ENCODE data around the gene PLA2G7. TPM values are rescaled to one million over a fixed set of nuclear protein-coding genes. Genes with fewer than 3 reads are reported as not detected.

Gene PLA2G7
- total and polyA plus RNA-seq, 2 of the 4 experiments (the other 2 are of a cell fraction) = not detected

DNA sequence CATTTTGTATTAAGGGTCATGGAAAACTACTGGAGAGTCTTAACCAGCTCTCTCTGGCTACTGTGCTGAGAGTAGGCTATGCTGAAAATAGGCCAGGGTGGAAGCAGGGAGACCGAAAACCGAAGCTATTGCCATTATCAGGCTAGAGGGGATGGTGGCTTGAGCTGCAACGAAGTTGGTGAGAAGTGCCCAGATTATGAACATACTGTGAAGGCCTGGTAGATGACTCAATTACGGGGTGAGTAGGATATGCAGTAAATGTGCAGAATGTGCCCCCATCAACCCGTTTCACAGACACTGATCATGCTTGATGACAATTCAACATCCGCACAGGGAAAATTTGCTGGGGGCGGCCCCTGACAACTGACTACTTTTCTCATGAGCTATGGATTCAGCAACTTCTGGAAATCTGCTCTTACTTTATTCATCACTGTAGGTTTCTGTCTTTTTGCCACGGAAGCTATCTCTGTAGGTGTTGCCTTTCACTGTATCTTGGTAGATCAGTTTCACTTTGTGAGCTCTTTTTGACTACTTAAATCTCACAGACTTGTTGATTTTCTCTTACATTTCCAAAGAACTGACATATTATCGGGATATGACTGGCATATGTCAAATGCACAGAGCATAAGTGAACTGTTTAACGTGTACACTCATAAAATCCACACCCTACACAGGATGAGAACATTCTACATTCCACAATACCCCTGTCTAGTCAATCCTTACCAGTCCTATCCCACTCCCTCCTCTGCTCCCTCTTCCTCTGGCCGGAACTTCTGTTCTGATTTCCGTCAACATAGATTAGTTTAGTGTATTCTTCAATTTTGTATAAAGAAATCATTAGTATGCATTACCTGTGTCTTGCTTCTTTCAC, 42.5 kb upstream of the PLA2G7 start (continued):
- no peak for TF ChIP-seq CHD1 (IDR thresholded peaks at IDR 0.05; ENCODE audit: low read depth, low read length)

DNA sequence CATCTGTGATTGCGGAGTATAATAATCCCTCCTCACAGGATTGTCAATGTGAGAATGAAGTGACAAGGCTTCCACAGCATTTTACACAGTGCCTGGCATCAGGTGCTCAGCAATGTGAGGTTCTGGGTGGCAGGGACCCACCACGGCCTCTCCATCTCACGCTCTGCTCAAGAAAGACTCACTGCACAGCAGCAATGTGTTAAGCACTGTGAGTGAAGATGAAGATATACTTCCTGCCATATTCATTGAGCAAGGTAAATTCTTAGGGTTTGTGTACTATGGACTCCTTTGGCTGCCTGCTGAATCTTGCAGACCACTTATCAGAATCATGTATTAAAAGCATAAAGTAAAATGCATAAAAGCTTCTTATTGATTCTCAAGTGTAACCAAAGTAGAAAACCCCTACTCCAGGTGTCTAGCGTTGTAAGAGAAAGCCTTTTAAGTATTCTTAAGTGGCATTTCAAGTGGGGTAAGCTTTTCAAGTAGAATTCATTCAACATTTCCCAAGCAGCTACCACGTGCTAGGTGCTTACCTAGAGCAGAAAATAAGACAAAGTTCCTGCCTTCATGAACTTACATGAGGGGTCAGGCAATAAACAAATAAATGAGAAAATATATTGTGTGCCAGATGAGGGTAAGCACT, 41.0 kb upstream of the PLA2G7 start:
- H3K9me3 ChIP-seq (ENCODE audit: control insufficient read depth, insufficient read depth, low read length) = no peaks in the 10 kb centered on the region
- no peak overlapping the region for H3K9ac ChIP-seq (ENCODE audit: low read depth, low read length)
- no peak overlapping the region for H2BK120ac ChIP-seq (ENCODE audit: low read depth, low read length)
- H3K23ac ChIP-seq (ENCODE audit: low read depth, low read length) = no peak overlapping the region
- no peak overlapping the region for H2BK20ac ChIP-seq (ENCODE audit: low read depth, low read length)
- intact Hi-C loops (cut with micrococcal nuclease) (no loop called here), dilution Hi-C loops (cut with HindIII; ENCODE audit: low sequenced_read_pairs, unreplicated experiment) (no loop called here), in situ Hi-C loops (cut with MboI; ENCODE audit: low sequenced_read_pairs) (loop anchor here (25.0 kb wide), 1 partner anchor 364 kb away; no protein-coding TSS in a partner anchor)
- H4K20me1 ChIP-seq (ENCODE audit: insufficient read depth, low read length) = no peaks in the 10 kb centered on the region
- H3K4me1 ChIP-seq (ENCODE audit: control insufficient read depth, insufficient read depth, low read length) = no peaks in the 10 kb centered on the region
- POLR2A ChIA-PET (ENCODE audit: unreplicated experiment) = no interaction called here
- DNase-seq = no peak
- H3K27ac ChIP-seq (ENCODE audit: insufficient read depth, low read length) = no peak overlapping the region
- no peaks in the 10 kb centered on the region for H3K9me1 ChIP-seq (ENCODE audit: insufficient read depth, low read length)
- no peak overlapping the region for H2BK5ac ChIP-seq (ENCODE audit: low read depth, low read length, poor library complexity, severe bottlenecking)
- H4K91ac ChIP-seq (ENCODE audit: insufficient read depth, low read depth, low read length) = no peak overlapping the region
- H4K5ac ChIP-seq (ENCODE audit: low read depth, low read length) = no peak overlapping the region
- no peaks in the 10 kb centered on the region for H3K27me3 ChIP-seq (ENCODE audit: control insufficient read depth, insufficient read depth, low read length)
- H3K4me3 ChIP-seq (ENCODE audit: insufficient read depth, low read depth, low read length) = no peak overlapping the region
- no peak overlapping the region for H3K14ac ChIP-seq (replicated peaks; ENCODE audit: low read depth, low read length)
- no peak overlapping the region for H4K8ac ChIP-seq (ENCODE audit: low read depth in 2 of 2, low read length in 2 of 2)
- BruUV-seq (replicated peaks) = no TSS peak
- no peak overlapping the region for H3K4me2 ChIP-seq (ENCODE audit: low read depth, low read length)
- H3K18ac ChIP-seq (ENCODE audit: low read depth, low read length) = no peak overlapping the region
- H2AK5ac ChIP-seq (ENCODE audit: low read depth, low read length) = no peak overlapping the region
- WGBS, 2 experiments (ENCODE audit: extremely low coverage in 2 of 2, insufficient read length in 1 of 2) = no CpG with 5 or more reads among the region's 5 CpGs
- H2AFZ ChIP-seq (replicated peaks; ENCODE audit: low read length, poor library complexity) = no peak overlapping the region
- no peaks in the 10 kb centered on the region for H3K79me1 ChIP-seq (ENCODE audit: low read depth in 1 of 2, low read length in 2 of 2)
- no peak overlapping the region for H3K4ac ChIP-seq (ENCODE audit: low read depth, low read length)
- H2BK15ac ChIP-seq (ENCODE audit: low read depth, low read length) = no peak overlapping the region
- no peak for ATAC-seq (ENCODE audit: low read depth)
- TF ChIP-seq MAZ (IDR thresholded peaks at IDR 0.05; ENCODE audit: borderline replicate concordance, low read depth, low read length) = no peak
- no peak for TF ChIP-seq MXI1 (IDR thresholded peaks at IDR 0.05; ENCODE audit: borderline replicate concordance, low read depth, low read length)
- no peak for TF ChIP-seq RFX5 (IDR thresholded peaks at IDR 0.05; ENCODE audit: low read depth, low read length)
- TF ChIP-seq SMC3 (IDR thresholded peaks at IDR 0.05; ENCODE audit: low read depth, low read length) = no peak
- no peak for TF ChIP-seq FOS (IDR thresholded peaks at IDR 0.05; ENCODE audit: low read depth, low read length)
- no peak for TF ChIP-seq BHLHE40 (IDR thresholded peaks at IDR 0.05; ENCODE audit: low read depth, low read length)
- no peak for TF ChIP-seq CHD1 (IDR thresholded peaks at IDR 0.05; ENCODE audit: low read depth, low read length)
- H3K56ac ChIP-seq (ENCODE audit: extremely low read depth, insufficient read depth, low read length) = no peak overlapping the region
- no peaks in the 10 kb centered on the region for H3K36me3 ChIP-seq (ENCODE audit: control insufficient read depth, insufficient read depth, low read length)
- CTCF ChIA-PET = no interaction called here
- no peak overlapping the region for H2AK9ac ChIP-seq (replicated peaks; ENCODE audit: low read depth, low read length, poor library complexity)

Measured in IMR-90 (cell line).